ENCODE data around the gene NCAPD3.

- TF ChIP-seq FOXA1 (IDR thresholded peaks at IDR 0.05) (no peak), SP1 (IDR thresholded peaks at IDR 0.05) (no peak), SUZ12 (IDR thresholded peaks at IDR 0.05) (no peak), FOXM1 (IDR thresholded peaks at IDR 0.05; ENCODE audit: borderline replicate concordance) (no peak), FOXK2 (IDR thresholded peaks at IDR 0.05) (no peak), BHLHE40 (IDR thresholded peaks at IDR 0.05; ENCODE audit: borderline replicate concordance) (no peak), TARDBP (IDR thresholded peaks at IDR 0.05) (no peak), NFRKB (IDR thresholded peaks at IDR 0.05) (no peak), LEF1 (IDR thresholded peaks at IDR 0.05; ENCODE audit: borderline replicate concordance) (no peak), ZNF384 (IDR thresholded peaks at IDR 0.05) (no peak)
Measured at GRCh38 chr11:134138376-134138775, 85.4 kb downstream of the NCAPD3 start.

All from HEK293T (cell line).